Measurements from ENCODE around the gene DENND5A.
"Not testable (repeated sequence)": the region's sequence is repeated elsewhere in the genome, so short reads cannot be mapped to it uniquely, and the experiment has no call there.

- TF ChIP-seq POLR2A (IDR thresholded peaks at IDR 0.05) = not testable (repeated sequence)
- TF ChIP-seq, protein P1, sequence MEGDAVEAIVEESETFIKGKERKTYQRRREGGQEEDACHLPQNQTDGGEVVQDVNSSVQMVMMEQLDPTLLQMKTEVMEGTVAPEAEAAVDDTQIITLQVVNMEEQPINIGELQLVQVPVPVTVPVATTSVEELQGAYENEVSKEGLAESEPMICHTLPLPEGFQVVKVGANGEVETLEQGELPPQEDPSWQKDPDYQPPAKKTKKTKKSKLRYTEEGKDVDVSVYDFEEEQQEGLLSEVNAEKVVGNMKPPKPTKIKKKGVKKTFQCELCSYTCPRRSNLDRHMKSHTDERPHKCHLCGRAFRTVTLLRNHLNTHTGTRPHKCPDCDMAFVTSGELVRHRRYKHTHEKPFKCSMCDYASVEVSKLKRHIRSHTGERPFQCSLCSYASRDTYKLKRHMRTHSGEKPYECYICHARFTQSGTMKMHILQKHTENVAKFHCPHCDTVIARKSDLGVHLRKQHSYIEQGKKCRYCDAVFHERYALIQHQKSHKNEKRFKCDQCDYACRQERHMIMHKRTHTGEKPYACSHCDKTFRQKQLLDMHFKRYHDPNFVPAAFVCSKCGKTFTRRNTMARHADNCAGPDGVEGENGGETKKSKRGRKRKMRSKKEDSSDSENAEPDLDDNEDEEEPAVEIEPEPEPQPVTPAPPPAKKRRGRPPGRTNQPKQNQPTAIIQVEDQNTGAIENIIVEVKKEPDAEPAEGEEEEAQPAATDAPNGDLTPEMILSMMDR (IDR thresholded peaks at IDR 0.05) = not testable (repeated sequence)
Observed at GRCh38 chr11:9161991-9162390, 103.2 kb downstream of the DENND5A start.

Data from Peyer's patch (tissue), 4 donors.